Activated CD8-positive, alpha-beta memory T cell treated with anti-CD3 and anti-CD28 coated beads, Interleukin-2, amount 50 U/mL, for 1 hour (primary cell): ENCODE results near the gene FBF1.
"Not testable (repeated sequence)": the region's sequence is repeated elsewhere in the genome, so short reads cannot be mapped to it uniquely, and the experiment has no call there.

ENCODE experiments used
- DNase-seq: peaks from one replicate; pipeline ENCODE4 v3.0.0-alpha.2; 2020; ENCODE audit errors: extremely low read depth

The FBF1 gene

GRCh38 chr17:75896415-75897159 is 44.3 kb downstream of the FBF1 start, which contains the start of gene TRIM65:
TSS of gene TRIM65 (minus strand) at chr17:75896951. CDS start at chr17:75896937, 14 bp downstream.
- no peak for DNase-seq

- DNase-seq: no peak
Observed at GRCh38 chr17:75895370-75896155, 45.3 kb downstream of the FBF1 start.

DNA sequence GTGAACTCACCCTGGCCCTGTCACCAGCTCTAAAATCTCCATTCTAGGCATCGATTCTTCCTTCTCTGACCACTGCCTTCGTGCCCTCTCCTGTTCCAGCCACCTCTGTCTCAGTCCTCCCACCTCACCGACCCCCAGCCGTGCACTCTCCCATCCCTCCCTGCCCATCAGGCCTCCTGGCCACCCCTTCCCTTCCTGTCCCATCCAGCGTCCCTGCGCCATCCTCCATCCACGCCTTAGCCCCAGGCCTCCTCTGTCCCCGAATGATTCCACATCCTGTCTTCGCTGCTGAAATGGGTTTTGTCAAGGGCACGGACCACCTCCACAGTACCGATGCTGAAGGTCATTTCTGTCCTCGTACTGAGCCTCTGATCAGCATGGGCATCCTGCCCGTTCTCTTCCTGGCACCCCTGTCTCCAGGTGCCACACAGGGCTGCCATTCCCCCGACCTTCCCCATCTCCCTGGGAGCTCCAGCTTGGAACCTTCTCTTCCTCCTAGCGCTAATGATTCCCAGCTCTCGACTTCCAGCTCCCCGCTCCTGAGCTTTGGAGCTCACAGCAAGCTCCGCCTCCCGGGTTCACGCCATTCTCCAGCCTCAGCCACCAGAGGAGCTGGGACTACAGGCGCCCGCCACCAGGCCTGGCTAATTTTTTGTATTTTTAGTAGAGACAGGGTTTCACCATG is 46.7 kb downstream of the FBF1 start:
- DNase-seq: no peak

DNA sequence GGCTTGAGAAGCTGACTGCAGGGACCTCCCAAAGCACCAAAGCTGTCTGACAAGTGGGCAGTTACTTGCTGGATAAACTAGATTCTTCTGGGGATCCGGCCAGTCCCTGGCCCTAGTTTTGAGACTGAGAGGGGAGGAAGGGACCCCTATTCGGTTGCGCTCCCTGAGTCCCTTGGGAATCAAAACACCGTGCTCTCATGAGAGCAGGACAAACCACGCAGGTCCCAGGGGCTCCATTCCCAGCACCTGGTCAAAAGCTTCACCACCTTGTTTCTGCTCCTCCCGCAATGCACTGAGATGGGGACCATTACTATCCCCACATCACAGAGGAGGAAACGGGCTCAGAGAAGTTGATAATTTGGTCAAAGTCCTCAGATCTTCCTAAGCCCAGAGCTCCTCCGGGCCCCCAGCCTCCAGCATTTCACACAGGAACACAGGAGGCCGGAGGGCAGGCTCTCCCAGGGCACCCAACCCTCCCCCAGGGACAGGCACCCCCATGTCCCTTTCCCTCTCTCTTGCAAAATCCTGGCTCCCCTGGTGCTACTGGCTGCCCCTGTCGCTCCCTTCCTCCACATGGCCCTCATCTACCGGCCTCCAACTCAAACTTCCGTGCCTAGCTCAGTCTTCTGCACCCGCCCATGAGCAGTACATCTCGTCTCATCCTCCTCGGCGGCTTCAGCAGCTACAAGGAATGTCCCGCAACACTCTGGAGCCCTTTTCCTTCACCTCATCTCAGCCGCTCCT is 47.4 kb downstream of the FBF1 start:
- no peak for DNase-seq

GRCh38 chr17:75892556-75893224 is 48.2 kb downstream of the FBF1 start:
- DNase-seq: no peak

DNA sequence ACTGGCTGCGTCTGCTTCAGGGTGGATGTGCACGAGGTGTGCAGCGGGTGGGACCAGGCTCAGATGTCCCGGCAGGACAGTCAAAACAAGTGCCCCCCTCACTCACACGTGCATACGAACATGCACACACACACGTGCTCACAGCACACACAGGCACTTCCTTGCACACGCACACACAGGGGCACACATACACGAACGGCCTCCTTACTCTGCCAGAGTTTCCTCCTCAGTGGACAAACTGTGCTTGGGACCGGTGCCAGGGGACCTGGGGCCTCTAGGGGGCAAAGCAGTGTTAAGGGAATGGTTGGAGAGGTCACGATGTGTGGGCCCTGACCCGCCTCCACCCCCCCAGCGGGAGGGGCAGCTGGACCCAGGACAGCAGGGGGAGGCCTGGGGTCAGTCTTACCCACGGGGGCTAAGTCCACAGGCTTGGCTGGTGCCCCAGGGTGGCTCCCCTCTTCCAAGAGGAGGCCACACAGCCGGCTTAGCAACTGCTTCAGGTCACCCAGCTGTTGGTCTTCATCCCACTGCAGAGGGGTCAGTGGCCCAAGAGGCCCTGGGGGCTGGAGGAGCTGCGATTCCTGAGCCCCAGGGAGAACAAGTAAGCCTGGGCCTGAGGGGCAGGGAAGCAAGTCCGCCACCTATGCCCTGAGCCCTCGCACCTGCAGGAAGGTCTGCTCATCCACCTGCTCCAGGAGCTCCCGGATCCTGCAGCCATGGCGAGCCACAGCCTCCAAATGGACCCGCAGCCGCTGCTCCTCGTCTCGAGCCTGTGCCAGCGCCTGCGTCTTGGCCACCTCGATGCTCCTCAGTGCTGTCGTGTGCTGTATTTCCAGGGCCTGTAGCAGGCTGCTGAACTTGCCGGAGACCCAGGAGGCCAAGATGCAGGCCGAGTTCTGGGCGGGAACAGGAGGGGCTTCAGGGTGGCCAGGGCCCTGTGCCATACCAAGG is 49.0 kb downstream of the FBF1 start:
- no peak for DNase-seq

DNA sequence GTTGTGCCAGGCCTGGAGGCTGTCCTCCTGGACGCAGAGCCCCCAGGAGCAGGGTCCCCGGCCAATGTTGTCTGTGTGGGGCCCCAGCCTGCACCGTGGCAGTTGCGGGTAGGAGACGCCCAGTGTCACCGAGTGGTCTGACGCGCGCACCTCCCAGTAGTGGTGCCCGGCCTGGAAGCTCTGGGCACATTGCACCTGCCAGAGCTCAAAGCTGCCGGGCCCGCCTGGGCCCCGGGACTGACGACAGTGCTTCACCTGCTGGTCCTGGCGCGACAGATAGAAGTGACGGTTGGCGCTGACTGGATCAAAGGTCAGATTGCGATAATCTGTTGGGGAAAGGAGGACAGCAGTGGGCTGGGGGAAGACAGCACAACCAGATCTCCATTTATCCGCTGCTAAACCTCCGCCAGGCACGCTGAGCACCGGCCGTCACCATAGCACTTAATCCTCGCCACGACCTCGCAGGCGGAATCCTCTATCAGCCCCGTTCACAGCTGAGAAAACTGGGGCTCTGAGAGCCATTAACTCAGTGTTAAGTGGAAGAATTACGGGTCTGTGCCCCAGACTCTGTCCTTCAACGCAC is 49.7 kb downstream of the FBF1 start:
- no peak for DNase-seq

GRCh38 chr17:75889454-75889853 is 51.4 kb downstream of the FBF1 start:
- DNase-seq: no peak

GRCh38 chr17:75888484-75888883 is 52.4 kb downstream of the FBF1 start:
- DNase-seq: no peak

DNA sequence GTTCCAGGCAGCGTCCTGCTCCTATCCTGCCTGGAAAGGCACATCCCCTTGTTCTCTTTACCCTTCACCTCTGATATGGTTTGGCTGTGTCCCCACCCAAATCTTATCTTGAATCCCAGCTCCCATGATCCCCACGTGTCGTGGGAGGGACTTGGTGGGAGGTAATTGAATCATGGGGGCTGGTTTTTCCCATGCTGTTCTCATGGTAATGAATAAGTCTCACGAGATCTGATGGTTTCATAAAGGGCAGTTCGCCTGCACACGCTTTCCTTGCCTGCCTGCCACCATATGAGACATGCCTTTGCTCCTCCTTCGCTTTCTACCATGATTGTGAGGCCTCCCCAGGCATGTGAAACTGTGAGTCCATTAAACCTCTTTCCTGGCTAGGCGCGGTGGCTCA is 55.0 kb downstream of the FBF1 start:
- DNase-seq: not testable (repeated sequence)

DNA sequence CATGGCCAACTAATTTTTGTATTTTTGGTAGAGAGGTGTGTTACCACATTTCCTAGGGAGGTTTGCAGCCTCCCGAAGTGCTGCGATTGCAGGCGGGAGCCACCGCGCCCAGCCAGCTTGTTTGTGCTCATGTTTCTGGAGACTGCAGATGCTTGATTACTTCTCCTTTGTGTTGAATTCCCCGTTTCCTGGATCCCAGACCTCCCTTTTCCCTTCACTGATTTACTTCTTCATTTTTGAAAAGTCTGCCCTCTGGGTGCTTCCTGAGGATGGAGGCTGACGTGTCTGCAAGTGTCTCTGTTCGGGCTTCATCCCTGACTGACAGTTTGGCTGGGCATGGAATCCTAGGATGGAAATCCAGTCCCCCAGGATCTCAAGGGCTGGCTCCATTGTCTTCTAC is 55.4 kb downstream of the FBF1 start:
- no peak for DNase-seq

- DNase-seq: no peak
Observed at GRCh38 chr17:75881678-75882454, 59.0 kb downstream of the FBF1 start.

DNA sequence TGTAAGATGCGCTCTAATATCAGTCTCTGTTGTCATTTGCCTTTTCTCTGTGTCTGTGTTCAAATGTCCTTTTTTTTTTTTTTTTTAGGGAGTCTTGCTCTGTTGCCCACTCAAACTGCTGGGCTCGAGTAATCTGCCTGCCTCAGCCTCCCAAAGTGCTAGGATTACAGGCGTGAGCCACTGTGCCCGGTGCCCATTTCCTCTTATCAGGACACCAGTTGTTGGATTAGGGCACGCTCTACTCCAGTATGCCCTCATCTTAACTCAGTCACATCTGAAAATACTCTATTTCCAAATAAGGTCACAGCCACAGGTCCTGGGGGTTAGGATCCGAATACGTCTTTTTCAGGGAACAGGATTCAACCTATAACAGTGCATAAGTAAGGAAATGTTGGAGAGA is 60.6 kb downstream of the FBF1 start:
- no peak for DNase-seq

DNA sequence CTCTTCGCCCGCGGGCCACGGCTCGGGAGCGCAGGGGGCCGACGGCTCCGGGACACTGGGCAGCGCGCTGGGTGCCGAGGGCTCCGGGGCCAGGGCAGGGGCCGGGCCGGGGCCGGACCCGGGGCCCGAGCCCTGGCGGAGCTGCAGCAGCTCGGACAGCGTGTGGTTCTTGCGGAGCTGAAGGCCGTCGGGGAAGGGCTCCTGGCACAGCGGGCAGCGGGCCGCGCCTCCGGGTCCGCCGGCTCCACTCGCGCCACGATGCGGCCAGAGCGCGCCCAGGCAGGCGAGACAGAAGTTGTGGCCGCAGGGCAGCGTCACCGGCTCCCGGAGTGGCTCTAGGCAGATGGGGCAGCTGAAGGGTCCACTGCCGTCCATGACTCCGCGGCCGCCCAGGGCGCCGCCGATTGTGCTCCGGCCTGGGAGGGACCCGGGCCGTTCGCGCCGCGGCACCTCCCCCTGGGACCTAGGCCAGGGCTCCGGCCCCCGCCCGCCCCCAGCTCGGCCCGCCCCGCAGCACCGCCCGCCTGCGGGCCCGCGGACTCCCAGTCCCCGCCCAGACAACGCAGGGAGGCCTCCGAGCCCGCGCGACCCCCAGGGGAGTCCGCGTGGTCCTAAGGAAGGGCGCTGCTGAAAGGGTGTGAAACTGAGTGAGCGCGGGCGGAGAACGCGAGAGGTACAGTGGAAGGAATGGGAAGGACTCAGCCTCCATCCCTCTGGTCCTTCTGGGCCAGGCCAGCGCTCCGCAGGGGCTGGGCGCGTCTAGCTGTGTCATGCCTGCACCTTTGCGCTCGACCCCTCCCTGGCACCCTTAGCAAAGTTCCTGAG is 62.5 kb downstream of the FBF1 start, which contains the start of gene TRIM47:
TRIM47 (minus strand) TSS at position 408 of the 825 bp plus-strand sequence; CDS start at position 375, 33 bp downstream.
- no peak for DNase-seq

DNA sequence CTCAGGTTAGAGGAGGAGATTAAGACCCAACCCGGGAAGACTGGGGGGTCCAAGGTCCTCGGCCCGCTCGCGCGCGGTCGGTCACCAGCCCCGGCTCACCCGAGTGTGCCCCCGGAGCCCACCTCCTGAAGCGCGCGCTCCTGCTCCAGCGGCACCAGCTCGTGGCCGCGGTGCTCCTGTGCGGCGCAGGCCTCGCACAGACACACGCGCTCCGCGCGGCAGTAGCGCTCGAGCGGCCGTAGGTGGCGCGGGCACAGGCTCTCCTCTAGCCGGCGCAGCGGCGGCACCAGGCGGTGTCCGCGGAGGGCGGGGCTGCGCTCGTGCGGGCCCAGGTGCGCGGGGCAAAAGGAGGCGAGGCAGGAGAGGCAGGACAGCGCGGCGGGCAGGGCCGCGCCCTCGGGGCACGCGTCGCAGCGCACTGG is 63.1 kb downstream of the FBF1 start:
- no peak for DNase-seq

DNA sequence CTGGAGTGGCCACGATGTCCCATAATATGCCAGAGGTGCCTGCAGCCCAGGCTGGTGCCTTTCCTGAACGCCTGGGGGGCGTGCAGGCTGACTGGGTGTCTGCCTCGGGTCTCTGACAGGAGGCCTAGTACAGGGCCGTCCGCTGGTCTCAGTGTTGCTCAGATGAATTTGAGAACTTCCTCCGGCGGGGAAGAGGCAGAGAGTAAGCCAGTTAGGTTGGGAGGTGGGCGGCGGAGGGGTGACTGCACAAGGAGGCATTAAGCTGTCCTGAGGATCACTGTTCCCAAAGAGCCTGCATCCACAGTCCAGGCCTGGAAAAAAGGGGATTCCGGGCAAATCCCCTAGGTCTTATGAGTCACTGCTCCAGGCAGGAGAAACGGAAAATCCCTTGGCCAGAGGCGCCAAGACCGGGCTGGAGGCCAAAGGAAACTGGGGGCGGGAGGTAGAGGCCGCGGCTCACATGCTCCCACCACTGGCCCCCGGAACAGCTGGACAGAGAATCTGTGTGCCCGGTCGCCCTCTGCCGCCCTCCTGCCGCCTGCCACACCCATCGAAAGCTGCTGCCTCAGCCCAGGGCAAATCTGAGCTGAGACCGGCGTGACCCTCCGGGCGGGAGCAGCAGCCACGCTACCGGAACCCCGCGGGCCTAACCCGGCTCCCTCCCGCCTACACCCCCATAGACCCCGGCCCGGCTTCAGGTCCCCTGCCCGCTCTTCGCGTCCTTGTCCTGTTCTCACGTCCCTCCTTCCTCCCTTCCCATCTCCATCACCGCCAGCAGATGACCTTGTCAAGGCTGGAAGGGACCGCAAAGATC is 63.7 kb downstream of the FBF1 start:
- no peak for DNase-seq
